A673 (cell line): ENCODE measurements around the gene GRIK4.

ENCODE experiments used
- EZH2 ChIP-seq: fragments of 200-600 bp; sonication (generic); IDR thresholded peaks from 2 replicates; pipeline ENCODE4 v1.6.1; 2017; ENCODE audit warnings: borderline replicate concordance, low read depth, mild to moderate bottlenecking, mixed read lengths, antibody characterized with exemption, low read length; ENCODE audit not compliant: poor library complexity, severe bottlenecking
- TF ChIP-seq, protein P1 (sequence below): fragments of 300-800, 200-600 bp; sonication (generic); conservative IDR thresholded peaks from 2 replicates; pipeline ENCODE4 v1.5.1; 2017; ENCODE audit warnings: low read depth, mild to moderate bottlenecking, antibody characterized with exemption, low read length, moderate library complexity, mixed read lengths

DNA sequence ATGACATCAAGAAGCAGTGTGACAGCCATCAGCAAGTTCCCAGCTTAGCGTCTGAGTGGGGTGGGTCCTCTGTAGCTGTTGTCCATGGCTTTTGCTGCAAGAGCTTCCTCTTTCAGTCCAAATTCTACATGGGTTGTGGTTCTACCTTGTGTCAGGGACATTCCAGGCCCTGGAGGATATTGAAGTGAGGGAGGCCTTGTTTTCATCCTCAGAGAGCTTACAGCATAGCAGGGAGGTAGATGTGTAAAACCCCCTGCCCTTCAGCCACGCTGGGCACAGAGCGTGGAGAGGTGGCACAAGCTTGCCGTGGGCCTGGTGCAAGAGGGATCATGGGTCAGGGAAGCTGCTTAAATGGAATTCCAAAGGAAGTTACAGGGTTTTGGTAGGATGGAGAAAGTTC, 93.9 kb downstream of the GRIK4 start:
- TF ChIP-seq, protein P1, sequence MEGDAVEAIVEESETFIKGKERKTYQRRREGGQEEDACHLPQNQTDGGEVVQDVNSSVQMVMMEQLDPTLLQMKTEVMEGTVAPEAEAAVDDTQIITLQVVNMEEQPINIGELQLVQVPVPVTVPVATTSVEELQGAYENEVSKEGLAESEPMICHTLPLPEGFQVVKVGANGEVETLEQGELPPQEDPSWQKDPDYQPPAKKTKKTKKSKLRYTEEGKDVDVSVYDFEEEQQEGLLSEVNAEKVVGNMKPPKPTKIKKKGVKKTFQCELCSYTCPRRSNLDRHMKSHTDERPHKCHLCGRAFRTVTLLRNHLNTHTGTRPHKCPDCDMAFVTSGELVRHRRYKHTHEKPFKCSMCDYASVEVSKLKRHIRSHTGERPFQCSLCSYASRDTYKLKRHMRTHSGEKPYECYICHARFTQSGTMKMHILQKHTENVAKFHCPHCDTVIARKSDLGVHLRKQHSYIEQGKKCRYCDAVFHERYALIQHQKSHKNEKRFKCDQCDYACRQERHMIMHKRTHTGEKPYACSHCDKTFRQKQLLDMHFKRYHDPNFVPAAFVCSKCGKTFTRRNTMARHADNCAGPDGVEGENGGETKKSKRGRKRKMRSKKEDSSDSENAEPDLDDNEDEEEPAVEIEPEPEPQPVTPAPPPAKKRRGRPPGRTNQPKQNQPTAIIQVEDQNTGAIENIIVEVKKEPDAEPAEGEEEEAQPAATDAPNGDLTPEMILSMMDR, result no peak
- no peak for TF ChIP-seq EZH2
